Activated naive CD4-positive, alpha-beta T cell treated with anti-CD3 and anti-CD28 coated beads, Interleukin-2, amount 50 U/mL, for 16 hours (primary cell): ENCODE measurements around the gene LIMS2.

Experiments used
- DNase-seq: peaks from one replicate; pipeline ENCODE4 v3.0.0-alpha.2; 2020

LIMS2 gene

GRCh38 chr2:127645026-127645394 lies 30.3 kb downstream of the LIMS2 start:
- no peak for DNase-seq

GRCh38 chr2:127644066-127645025 lies 31.0 kb downstream of the LIMS2 start:
- DNase-seq: no peak

GRCh38 chr2:127643439-127644065 lies 31.8 kb downstream of the LIMS2 start:
- no peak for DNase-seq

GRCh38 chr2:127642706-127643438 lies 32.5 kb downstream of the LIMS2 start:
- no peak for DNase-seq

- DNase-seq: peak; percentile 58
Measured at GRCh38 chr2:127641846-127642507, 33.4 kb downstream of the LIMS2 start.

GRCh38 chr2:127641133-127641532 lies 34.2 kb downstream of the LIMS2 start:
- DNase-seq: peak; percentile 37

- DNase-seq: peak; percentile 45
Measured at GRCh38 chr2:127640082-127641072, 35.0 kb downstream of the LIMS2 start.

- DNase-seq: no peak
Measured at GRCh38 chr2:127639111-127639474, 36.2 kb downstream of the LIMS2 start.

GRCh38 chr2:127638361-127639110 lies 36.8 kb downstream of the LIMS2 start:
- DNase-seq: no peak

- no peak for DNase-seq
Measured at GRCh38 chr2:127637725-127638252, 37.5 kb downstream of the LIMS2 start.

- DNase-seq: no peak
Measured at GRCh38 chr2:127637236-127637630, 38.1 kb downstream of the LIMS2 start.

- no peak for DNase-seq
Measured at GRCh38 chr2:127636248-127637235, 38.8 kb downstream of the LIMS2 start.

- DNase-seq: no peak
Measured at GRCh38 chr2:127635380-127636237, 39.7 kb downstream of the LIMS2 start.

- DNase-seq: no peak
Measured at GRCh38 chr2:127634626-127635379, 40.5 kb downstream of the LIMS2 start.

- DNase-seq: no peak
Measured at GRCh38 chr2:127634066-127634617, 41.2 kb downstream of the LIMS2 start.

GRCh38 chr2:127633556-127634065 lies 41.7 kb downstream of the LIMS2 start:
- no peak for DNase-seq
